DND-41 (cell line): ENCODE data around the gene AUTS2.

Experiments used
- EZH2 ChIP-seq: IDR thresholded peaks from 3 replicates; pipeline ENCODE4 v1.6.1; 2012; ENCODE audit warnings: borderline replicate concordance, low read depth, mild to moderate bottlenecking, moderate library complexity, low read length, inconsistent platforms; ENCODE audit not compliant: severe bottlenecking
- TF ChIP-seq, protein P1 (sequence below): IDR thresholded peaks from 2 replicates; pipeline ENCODE4 v1.5.1; 2012; ENCODE audit warnings: borderline replicate concordance, low read length, moderate library complexity, mild to moderate bottlenecking; ENCODE audit not compliant: poor library complexity, severe bottlenecking; ENCODE audit errors: extremely low read depth

DNA sequence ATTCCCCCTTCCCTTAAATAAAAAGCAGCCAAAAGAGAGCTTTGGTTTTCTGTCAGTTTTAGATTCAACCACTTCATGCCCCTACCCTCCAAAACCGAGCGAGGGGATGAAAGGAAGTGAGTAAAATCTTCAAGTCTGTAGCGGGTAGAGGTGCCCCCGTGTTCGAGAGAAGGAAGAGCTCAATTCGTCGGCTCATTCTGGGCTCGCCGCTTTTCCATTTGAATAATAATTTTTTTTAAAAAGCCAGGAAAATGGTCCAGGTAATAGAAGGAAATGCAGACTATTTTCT is 1097.5 kb downstream of the AUTS2 start:
- TF ChIP-seq, protein P1, sequence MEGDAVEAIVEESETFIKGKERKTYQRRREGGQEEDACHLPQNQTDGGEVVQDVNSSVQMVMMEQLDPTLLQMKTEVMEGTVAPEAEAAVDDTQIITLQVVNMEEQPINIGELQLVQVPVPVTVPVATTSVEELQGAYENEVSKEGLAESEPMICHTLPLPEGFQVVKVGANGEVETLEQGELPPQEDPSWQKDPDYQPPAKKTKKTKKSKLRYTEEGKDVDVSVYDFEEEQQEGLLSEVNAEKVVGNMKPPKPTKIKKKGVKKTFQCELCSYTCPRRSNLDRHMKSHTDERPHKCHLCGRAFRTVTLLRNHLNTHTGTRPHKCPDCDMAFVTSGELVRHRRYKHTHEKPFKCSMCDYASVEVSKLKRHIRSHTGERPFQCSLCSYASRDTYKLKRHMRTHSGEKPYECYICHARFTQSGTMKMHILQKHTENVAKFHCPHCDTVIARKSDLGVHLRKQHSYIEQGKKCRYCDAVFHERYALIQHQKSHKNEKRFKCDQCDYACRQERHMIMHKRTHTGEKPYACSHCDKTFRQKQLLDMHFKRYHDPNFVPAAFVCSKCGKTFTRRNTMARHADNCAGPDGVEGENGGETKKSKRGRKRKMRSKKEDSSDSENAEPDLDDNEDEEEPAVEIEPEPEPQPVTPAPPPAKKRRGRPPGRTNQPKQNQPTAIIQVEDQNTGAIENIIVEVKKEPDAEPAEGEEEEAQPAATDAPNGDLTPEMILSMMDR = no peak
- no peak for TF ChIP-seq EZH2
